Measurements from ENCODE around the gene PTPN13. TPM values are rescaled to one million over a fixed set of nuclear protein-coding genes. Genes with fewer than 3 reads are reported as not detected.

PTPN13 gene
- total RNA-seq, 1 experiment from 2014 or later, result 12.5 TPM

DNA sequence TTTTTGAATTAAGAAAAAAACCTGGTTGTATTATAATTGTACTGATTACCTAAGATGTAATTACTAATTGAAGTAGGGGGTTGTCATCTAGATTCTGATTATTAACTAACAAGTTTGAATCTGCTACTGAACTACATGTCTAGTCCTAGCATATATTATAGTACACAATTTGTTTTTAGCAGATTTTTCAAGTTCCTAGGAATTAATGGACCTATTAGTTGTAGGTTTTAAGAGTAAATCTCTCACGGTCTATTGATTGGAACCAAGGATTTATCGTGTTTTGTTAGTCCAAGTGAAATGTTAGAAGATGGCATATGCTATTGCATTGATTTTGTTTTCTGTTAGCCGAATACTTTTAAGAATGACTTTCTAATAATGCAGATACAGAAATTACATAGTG is 20.8 kb downstream of the PTPN13 start:
- DNase-seq (ENCODE audit: low read depth, low spot score) (no peak), ATAC-seq (no peak)
- no TSS peak for BruUV-seq (replicated peaks)
- intact Hi-C loops (cut with micrococcal nuclease; ENCODE audit: unreplicated experiment) (no loop called here), in situ Hi-C loops (cut with HindIII; ENCODE audit: low pct_unique_long_range_greater_than_20kb, low sequenced_read_pairs) (no loop called here)
- ChIA-PET CTCF (no interaction called here), POLR2A (no interaction called here)
- H3K9me3 ChIP-seq (ENCODE audit: control insufficient read depth, insufficient read depth, low read depth, low read length), result no peaks in the 10 kb centered on the region
- no peaks in the 10 kb centered on the region; the same call in 1 of the 2 replicates for H3K36me3 ChIP-seq (ENCODE audit: control insufficient read depth, insufficient read depth, low read length)
- no peak overlapping the region for H3K27ac ChIP-seq (ENCODE audit: low read length)
- H3K4me3 ChIP-seq (ENCODE audit: low read depth in 2 of 2, low read length in 2 of 2), result no peak overlapping the region
- TF ChIP-seq CTCF (IDR thresholded peaks at IDR 0.05) (no peak), TCF7L2 (IDR thresholded peaks at IDR 0.05; ENCODE audit: low read depth, low read length) (no peak), POLR2AphosphoS5 (IDR thresholded peaks at IDR 0.05; ENCODE audit: low read depth, low read length) (no peak), SIN3A (IDR thresholded peaks at IDR 0.05; ENCODE audit: borderline replicate concordance, insufficient read depth, low read depth, low read length) (no peak)
- TF ChIP-seq, protein P1, sequence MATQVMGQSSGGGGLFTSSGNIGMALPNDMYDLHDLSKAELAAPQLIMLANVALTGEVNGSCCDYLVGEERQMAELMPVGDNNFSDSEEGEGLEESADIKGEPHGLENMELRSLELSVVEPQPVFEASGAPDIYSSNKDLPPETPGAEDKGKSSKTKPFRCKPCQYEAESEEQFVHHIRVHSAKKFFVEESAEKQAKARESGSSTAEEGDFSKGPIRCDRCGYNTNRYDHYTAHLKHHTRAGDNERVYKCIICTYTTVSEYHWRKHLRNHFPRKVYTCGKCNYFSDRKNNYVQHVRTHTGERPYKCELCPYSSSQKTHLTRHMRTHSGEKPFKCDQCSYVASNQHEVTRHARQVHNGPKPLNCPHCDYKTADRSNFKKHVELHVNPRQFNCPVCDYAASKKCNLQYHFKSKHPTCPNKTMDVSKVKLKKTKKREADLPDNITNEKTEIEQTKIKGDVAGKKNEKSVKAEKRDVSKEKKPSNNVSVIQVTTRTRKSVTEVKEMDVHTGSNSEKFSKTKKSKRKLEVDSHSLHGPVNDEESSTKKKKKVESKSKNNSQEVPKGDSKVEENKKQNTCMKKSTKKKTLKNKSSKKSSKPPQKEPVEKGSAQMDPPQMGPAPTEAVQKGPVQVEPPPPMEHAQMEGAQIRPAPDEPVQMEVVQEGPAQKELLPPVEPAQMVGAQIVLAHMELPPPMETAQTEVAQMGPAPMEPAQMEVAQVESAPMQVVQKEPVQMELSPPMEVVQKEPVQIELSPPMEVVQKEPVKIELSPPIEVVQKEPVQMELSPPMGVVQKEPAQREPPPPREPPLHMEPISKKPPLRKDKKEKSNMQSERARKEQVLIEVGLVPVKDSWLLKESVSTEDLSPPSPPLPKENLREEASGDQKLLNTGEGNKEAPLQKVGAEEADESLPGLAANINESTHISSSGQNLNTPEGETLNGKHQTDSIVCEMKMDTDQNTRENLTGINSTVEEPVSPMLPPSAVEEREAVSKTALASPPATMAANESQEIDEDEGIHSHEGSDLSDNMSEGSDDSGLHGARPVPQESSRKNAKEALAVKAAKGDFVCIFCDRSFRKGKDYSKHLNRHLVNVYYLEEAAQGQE (IDR thresholded peaks at IDR 0.05; ENCODE audit: insufficient read depth in 1 of 2, low read depth in 2 of 2, low read length in 1 of 2), result no peak
- H3K27me3 ChIP-seq (ENCODE audit: control insufficient read depth, insufficient read depth, low read length), result no peaks in the 10 kb centered on the region
- no peaks in the 10 kb centered on the region; the same call in 1 of the 2 replicates for H3K4me1 ChIP-seq (ENCODE audit: control insufficient read depth, insufficient read depth, low read length)

DNA sequence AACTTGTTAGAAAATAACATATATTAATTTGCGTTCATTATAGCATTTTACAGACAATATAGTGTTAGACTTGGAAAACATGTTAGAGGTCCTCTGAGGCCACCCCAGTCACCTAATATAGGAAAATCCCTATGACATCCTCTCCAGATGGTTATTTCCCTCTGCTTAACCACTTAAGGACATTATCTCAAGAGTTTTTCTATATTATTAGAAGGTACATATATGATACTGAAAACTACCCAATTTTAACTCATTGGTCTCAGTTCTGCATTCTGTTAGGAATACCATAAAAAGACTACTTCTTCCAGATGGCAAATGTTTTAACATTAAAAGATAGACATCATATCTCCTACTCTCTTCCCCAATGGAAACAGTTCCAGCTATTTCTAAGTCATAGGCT is 21.4 kb downstream of the PTPN13 start:
- no TSS peak for BruUV-seq (replicated peaks)
- DNase-seq (ENCODE audit: low read depth, low spot score), result no peak
- intact Hi-C loops (cut with micrococcal nuclease; ENCODE audit: unreplicated experiment), result no loop called here
- ChIA-PET POLR2A (no interaction called here), CTCF (no interaction called here)
- Histone ChIP-seq H3K9me3 (ENCODE audit: control insufficient read depth, insufficient read depth, low read depth, low read length) (no peaks in the 10 kb centered on the region), H3K27me3 (ENCODE audit: control insufficient read depth, insufficient read depth, low read length) (no peaks in the 10 kb centered on the region), H3K27ac (ENCODE audit: low read length) (no peak overlapping the region), H3K4me3 (ENCODE audit: low read depth in 2 of 2, low read length in 2 of 2) (no peak overlapping the region), H3K4me1 (ENCODE audit: control insufficient read depth, insufficient read depth, low read length) (no peaks in the 10 kb centered on the region; the same call in 1 of the 2 replicates), H3K36me3 (ENCODE audit: control insufficient read depth, insufficient read depth, low read length) (no peaks in the 10 kb centered on the region; the same call in 1 of the 2 replicates)
- no peak for TF ChIP-seq POLR2AphosphoS5 (IDR thresholded peaks at IDR 0.05; ENCODE audit: low read depth, low read length)
- no peak for TF ChIP-seq CTCF (IDR thresholded peaks at IDR 0.05)
- TF ChIP-seq, protein P1 (IDR thresholded peaks at IDR 0.05; ENCODE audit: insufficient read depth in 1 of 2, low read depth in 2 of 2, low read length in 1 of 2), result no peak
- TF ChIP-seq SIN3A (IDR thresholded peaks at IDR 0.05; ENCODE audit: borderline replicate concordance, insufficient read depth, low read depth, low read length), result no peak
- TF ChIP-seq TCF7L2 (IDR thresholded peaks at IDR 0.05; ENCODE audit: low read depth, low read length), result no peak
- in situ Hi-C loops (cut with HindIII; ENCODE audit: low pct_unique_long_range_greater_than_20kb, low sequenced_read_pairs), result no loop called here
- ATAC-seq, result no peak

Data from Panc1 (cell line).